ENCODE measurements around the gene CRYBB3. TPM values are rescaled to one million over a fixed set of nuclear protein-coding genes. Genes with fewer than 3 reads are reported as not detected.
"Not testable (repeated sequence)": the region's sequence is repeated elsewhere in the genome, so short reads cannot be mapped to it uniquely, and the experiment has no call there.

The CRYBB3 gene
- polyA plus RNA-seq, 4 donors = 0.50 TPM; not detected in 3

- DNase-seq (ENCODE audit: low read depth in 4 of 4, low spot score in 3 of 4) = peak; percentile 54 to 68 (median 62)
Measured at GRCh38 chr22:25235547-25236290, 36.1 kb downstream of the CRYBB3 start.

GRCh38 chr22:25236417-25236816, 36.8 kb downstream of the CRYBB3 start:
- DNase-seq (ENCODE audit: low read depth in 4 of 4, low spot score in 3 of 4) = no peak

GRCh38 chr22:25237503-25237902, 37.8 kb downstream of the CRYBB3 start:
- DNase-seq (ENCODE audit: low read depth in 4 of 4, low spot score in 3 of 4) = no peak

- not testable (repeated sequence) for DNase-seq (ENCODE audit: low read depth in 4 of 4, low spot score in 3 of 4)
Measured at GRCh38 chr22:25238058-25238457, 38.4 kb downstream of the CRYBB3 start.

- DNase-seq (ENCODE audit: low read depth in 4 of 4, low spot score in 3 of 4) = not testable (repeated sequence)
Measured at GRCh38 chr22:25255169-25255568, 55.5 kb downstream of the CRYBB3 start.

Other genes with a start within 250 kb of the CRYBB3 start
- gene KIAA1671, start 247.1 kb upstream of the CRYBB3 start, polyA plus RNA-seq (ENCODE audit: insufficient read length in 4 of 4) = 10 to 100 TPM; 21.0 to 28.4 (median 24.1) TPM
- gene CRYBB2, start 19.8 kb downstream of the CRYBB3 start, polyA plus RNA-seq (ENCODE audit: insufficient read length in 4 of 4) = under 1 TPM; 0.20 to 0.89 (median 0.54) TPM

Measured in left renal pelvis (tissue), 4 donors.